NCI-H2029 treated with DMSO at 0.1 percent for 48 hours (cell line): ENCODE data around the gene SLC2A8.
A peak's percentile ranks its signal among the peaks of the same experiment; 100 is the strongest.

Experiments
- DNase-seq: peaks from one replicate; lab custom pipeline; 2025; lab: John Stamatoyannopoulos, UW

SLC2A8 gene

DNA sequence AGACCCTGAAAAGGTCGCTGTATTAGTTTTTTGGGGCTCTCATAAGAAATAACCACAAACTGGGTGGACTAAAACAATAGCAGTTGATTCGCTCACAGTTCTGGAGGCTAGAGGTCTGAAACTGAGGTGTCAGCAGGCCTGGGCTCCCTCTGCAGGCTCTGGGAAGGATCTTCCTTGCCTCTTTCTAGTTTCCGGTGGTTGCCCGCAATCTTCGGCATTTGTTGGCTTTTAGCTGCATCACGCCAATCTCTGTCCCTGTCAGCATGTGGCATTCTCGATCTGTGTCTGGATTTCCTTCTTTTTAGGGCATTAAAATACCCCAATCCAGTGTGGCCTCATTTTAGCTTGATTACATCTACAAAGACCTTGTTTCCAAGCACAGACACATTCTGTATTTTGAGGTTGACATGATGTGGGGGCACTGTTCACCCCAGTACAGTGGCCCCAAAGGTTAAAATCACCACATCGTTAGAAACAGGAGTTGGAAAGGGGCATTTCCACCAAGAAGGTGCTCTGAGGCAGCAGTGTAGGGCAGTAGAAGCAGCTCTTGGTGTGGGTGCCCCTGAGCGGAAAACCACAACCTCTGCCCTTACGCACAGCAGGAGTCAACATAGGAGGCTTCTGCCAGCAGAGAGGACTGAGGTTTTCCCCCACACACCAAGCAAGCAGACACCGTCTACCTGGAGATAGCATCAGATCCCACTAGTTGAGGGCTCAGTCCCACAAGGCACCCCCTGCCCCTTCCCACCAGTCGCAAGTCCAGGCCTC lies 40.7 kb downstream of the SLC2A8 start:
- DNase-seq, result no peak

DNA sequence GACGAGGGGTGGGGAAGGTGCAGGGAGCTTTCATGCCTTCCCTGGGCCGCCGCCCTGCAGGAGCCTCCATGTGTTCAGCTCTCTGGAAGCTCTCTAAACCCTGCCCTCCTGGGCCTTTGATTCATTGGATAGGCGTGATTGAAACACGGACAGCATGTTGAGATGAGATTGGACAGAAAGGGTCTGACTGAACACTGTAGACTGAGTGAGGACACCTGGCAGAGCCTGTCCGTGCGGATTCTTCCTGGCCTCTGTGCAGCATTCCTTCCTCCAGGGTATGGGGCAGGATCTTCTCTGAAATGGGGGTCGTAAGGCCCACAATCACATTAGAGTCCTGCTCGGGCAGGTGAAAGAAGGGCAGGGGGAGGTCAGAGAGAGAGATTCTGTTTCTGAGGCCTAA lies 41.4 kb downstream of the SLC2A8 start:
- DNase-seq, result no peak

DNA sequence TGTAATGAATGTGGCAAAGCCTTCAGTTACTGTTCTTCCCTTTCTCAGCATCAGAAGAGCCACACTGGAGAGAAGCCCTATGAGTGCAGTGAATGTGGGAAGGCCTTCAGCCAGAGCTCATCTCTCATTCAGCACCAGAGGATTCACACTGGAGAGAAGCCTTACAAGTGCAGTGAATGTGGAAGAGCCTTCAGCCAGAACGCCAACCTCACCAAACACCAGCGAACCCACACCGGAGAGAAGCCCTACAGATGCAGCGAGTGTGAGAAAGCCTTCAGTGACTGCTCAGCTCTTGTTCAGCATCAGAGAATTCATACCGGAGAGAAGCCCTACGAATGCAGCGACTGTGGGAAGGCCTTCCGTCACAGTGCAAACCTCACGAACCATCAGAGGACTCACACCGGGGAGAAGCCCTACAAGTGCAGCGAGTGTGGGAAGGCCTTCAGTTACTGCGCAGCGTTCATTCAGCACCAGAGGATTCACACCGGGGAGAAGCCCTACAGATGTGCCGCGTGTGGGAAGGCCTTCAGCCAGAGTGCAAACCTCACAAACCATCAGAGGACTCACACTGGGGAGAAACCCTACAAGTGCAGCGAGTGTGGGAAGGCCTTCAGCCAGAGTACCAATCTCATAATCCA lies 47.4 kb downstream of the SLC2A8 start:
- DNase-seq, result no peak

DNA sequence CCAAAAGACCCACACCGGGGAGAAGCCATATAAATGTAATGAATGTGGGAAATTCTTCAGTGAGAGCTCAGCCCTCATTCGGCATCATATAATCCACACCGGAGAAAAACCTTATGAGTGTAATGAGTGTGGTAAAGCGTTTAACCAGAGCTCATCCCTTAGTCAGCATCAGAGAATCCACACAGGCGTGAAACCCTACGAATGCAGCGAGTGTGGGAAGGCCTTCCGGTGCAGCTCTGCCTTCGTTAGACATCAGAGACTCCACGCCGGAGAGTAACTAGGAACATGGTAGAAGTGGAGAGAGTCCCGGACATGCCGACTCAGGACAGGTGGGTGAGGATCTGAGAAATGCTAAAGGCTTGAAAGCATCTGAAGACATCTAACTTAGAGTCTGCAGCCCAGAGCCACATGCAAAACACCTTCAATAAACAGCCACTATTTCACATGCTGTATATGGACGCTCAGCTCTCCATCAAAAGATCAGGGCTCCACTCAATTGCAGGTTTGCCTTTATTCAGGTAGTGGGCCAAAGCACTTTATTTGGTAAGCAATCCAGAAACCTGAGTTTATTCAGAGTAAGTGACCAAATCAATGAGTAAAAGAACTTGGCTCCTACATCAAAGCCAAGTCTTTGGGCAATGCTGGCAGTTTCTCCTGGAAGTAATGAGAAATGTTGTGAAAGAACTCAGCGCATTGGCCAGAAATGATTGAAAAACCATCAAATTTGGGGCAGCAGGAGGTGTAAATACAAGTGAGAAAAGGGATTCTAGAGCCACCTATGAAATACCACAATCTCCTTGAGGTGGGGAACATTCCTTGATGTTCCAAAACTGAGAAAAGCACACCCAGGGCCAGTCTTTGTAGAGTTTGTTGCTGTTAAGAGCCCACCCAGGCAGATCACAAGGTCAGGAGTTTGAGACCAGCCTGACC lies 48.2 kb downstream of the SLC2A8 start:
- no peak for DNase-seq

DNA sequence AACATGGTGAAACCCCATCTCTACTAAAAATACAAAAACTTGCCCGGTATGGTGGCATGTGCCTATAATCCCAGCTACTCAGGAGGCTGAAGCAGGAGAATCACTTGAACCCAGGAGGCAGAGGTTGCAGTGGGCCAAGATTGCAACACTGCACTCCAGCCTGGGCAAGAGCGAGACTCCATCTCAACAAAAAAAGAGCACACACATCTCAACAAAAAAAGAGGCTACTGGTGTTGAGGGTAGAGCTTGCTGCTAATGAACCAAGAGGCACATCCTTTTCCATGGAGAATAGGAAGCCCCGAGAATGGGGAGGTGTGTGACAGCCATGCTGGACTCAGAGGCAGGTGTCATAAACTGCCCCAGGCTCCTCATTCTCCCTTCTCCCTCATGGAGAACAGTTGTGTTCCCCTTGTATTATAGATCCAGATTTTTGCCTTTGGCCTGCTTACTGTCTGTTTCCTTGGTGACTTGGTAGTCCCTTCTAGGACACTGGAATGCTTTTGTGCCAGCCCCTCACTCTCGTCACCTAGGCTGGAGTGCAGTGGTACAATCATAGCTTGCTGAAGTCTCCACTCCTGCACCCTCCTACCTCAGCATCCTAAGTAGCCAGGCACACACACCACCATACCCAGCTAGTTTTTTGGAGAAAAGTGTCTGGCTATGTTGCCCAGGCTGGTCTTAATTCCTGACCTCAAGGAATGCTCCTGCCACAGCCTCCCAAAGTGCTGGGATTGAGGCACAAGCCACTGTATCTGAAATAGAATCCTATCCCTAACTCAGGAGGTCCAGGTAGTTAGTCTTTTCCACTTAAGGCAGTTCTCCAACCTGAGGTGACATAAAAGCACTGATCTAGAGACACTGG lies 49.1 kb downstream of the SLC2A8 start:
- DNase-seq, result no peak

DNA sequence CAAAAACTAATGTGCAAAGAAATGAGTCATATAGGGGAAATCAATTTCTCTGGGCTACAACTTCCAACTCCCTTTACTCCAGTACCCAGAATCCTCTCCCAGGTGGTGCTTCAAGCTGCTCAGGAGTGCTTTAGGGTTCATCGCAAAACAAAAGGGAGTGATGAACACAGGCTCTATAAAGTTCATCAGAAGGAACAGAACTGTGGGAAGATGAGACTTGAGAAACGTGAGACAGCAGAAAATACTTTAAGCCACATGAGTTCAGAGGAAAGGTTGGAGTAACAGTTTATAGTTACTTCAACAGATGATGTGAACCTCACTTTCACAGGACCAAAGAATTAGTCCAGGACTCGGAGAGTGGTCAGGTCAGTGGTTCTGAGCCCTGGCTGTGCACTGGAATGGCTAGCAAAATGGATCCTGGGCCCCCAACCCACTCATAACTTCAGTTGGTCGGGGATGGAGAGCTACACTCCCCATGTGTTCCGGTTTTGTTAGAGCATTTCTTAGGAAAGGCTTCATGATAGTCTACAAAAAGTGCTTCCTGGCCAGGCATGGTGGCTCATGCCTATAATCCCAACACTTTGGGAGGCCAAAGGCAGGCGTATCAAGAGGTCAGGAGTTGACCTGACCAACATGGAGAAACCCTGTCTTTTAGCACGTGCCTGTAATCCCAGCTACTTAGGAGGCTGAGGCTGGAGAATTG lies 49.9 kb downstream of the SLC2A8 start:
- DNase-seq, result no peak

DNA sequence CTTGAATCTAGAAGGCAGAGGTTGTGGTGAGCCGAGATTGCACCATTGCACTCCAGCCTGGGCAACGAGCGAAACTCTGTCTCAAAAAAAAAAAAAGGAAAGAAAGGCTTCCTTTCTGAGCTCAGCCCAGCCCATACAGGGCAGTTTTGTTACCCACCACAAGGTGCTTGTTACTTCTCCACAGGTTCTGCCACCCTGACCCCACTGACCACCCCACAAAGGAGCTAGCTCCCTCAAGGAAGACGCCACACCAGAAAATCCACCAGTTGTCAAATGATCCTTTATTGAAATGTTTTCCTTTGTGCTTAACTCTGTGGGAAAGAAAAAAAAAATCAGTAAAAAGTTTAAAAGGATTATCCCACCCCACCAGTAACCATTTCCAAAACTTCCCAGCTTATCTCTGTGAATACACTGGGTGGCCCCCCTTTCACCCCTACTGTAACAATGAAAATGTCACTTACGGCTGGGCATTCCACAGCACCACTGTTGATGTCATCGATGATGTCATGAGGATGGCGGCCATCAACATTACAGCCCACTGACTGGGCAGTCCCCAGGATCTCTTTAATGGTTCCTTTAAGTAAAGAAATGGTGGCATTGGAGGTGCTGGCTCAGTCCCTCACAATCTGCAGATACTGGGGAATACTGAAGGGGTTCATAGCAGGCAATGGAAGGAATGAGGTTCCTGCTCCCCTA lies 50.6 kb downstream of the SLC2A8 start:
- no peak for DNase-seq

DNA sequence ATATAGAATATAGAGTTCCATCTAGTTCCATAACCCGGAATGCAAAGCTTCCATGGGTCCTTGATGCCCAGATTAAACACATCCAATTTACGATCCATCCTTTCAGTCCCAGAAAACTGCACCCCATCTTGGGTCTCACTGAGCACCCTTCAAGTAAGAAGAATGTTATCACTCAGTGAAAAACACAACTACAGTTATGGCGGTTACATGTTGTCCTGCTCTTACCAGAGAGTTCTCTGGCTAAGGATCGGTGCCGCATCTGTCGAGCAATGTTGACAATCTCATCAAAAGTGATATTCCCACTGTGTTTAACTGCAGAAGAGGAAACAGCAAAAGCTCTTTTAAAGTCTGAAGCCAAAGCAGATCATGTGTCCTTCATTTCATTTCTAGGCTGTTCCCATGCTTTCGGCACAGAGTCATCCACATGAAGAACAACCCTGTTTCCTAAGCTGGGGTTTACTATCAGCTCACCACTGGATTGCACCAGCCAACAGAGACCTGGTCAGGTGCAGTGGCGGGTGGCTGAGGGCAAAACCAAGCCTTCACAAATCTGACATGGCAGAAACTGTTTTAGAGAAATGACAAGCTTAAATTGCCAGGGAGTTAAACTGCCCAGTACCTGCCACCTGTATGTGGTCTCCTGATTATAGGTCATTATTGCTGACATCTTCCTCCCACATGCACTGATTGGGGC lies 51.3 kb downstream of the SLC2A8 start:
- DNase-seq, result no peak

DNA sequence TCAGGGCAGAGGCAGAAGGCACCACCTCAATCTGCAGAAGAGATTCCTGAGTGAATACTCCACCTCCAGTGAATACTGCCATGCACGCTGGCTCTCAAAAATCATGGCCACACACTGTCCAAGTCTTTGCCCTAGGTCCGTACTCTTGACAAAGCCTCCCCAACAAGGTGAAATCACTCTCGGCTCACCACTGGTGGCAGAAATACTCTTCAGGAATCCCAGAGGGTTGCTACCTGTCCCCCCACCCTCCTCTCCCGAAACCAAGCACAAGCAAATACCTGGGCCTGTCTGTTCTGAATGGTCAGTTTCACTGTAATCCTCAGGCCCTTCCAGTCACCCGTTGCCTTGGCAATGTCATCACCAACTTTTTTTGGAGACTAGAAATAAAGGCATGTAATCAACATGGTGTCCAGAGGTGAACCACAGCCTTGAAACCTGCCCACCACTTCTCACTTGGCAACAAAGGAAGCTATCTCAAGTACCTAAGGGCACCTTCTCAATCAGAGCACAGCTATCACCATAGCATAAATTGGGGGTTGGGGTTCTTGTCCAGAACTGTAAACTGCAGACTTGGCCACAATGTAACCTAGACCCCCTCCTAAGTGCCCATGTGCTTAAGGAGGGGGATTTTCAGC lies 52.5 kb downstream of the SLC2A8 start:
- DNase-seq, result no peak

DNA sequence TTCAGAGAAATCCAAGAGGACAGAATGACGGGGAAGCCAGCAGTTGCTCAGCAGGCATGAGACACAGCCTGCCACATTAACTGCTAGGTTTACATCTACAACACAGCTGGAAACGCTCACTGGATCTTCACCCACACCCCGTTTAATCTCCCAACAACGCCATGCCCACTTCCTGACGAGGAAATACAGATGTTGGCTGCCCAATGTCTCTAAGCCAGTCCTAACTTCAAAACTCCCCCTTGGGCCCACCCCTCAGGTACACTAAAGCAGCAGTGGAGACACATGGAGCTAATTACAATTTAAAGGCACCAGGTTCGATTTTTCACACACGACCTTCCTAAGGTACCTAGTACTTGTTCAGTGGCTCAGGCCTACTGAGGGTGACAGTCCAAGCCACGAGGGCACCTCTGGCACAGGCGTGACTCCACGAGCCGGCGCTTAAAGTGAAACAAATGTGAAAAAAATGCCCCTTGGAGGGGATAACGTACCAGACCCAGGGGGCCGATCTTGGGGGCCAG lies 53.3 kb downstream of the SLC2A8 start:
- DNase-seq, result no peak

DNA sequence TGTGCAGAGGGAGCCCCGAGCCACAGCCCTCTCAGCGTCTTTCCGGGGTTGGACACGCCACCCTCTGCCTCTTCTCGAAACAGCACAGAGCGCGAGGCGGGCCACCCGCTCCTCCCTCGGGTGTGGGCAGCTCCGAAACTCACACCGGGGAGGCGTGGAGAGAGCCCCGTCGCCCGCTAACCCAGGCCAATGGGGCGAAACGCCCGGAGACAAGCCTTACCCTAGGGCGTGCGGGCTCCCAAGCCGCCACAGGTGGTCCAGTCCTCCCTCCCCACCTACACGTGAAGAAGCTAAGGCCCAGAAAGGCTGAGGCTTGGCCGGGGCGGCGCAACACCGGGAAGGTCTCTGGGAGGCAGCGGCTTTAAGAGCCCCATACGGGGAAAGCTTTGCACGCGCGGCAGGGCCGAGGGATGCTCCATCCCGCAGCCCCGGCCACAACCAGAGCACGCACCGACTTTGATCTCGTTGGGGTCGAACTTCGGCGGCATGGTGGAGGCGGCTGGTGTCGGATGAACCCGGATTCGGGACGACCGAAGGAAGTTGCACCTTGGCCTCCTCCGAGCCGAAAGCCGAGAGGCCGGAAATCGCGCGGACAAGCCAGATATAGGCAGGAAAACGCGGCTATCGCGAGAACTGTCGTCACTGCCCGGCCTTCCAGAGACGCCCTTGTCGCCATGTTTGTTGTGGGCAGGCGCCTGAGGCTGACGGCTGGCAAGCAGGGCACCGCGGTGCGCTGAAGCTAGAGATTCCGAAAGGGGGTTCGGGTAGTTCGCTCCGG lies 54.0 kb downstream of the SLC2A8 start, which contains the start of the genes LRSAM1 and RPL12:
LRSAM1 (plus strand) TSS at position 681 of the 778 bp plus-strand sequence. CDS start 3,018 bp downstream, outside the sequence.
RPL12 (minus strand) TSS at position 577 of the 778 bp plus-strand sequence; CDS start at position 488, 89 bp downstream.
- DNase-seq, result peak; percentile 71

DNA sequence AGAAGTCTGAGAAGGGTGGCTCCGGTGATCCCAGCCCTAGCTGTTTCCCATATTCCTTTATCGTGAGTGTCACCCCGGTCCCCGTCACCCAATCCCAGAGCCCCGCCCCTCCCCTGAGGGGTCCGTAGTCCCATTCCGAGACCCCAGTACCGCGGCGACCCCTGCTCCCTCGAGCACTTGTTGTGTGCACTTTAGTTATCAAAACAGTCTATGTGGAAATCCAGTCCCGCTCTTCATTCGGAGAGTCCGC lies 54.6 kb downstream of the SLC2A8 start:
- peak; percentile 51 for DNase-seq

DNA sequence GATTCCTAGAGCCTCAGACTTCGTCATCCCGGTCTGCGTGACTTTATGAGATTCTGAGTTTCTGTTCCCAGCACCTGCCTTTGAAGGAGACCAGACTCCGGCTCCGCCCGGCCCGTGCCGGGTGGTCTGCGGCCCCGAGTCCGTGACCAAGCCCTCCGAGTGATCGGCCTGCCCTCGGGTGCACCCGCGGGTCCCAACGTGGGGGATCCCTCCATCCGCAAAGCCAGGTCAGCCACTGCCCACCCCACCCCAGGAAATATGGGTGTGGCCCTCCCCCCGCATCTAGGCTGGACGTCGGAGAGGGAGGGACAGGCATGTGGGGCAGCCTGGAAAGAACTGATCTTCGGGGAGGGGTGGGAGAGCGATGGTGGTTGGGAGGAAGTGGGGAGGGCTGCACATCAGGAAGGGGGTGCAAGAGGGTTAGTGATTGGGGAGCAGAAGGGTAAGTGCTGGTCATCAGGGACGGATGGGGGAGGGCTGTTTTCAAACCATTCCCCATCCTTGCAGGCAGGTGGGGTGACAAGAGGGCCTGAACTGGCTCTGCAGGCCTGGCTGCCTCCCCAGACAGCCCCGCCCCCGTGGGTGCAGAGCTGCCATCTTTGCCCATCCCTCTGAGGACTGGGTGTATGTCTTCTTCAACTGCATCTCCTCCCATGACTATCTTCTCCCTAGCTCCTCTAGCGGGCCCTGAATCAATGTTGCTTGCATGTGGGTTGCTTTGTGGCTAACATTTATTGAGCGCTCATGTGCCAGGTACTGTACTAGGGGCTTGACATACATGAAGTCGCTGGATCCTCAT lies 55.1 kb downstream of the SLC2A8 start:
- DNase-seq, result peak; percentile 40

DNA sequence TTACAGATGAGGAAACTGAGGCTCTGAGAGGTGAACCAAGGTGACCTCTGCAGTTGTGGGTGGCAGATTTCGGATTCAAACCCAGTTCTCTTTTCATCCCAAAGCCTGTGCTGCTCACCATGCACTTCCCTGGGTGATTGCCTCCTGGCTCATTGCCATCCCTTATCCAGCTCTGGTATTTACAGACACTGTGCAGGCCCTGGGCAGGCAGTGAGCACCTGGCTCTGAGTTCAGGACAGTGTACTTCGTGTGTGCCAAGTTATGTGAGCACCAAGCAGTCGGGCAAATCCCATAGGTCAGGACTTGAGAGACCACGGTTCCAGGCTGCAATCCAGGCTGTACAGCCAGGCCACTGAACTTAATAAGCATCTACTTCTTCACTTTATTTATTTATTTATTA lies 55.7 kb downstream of the SLC2A8 start:
- DNase-seq, result peak; percentile 63

DNA sequence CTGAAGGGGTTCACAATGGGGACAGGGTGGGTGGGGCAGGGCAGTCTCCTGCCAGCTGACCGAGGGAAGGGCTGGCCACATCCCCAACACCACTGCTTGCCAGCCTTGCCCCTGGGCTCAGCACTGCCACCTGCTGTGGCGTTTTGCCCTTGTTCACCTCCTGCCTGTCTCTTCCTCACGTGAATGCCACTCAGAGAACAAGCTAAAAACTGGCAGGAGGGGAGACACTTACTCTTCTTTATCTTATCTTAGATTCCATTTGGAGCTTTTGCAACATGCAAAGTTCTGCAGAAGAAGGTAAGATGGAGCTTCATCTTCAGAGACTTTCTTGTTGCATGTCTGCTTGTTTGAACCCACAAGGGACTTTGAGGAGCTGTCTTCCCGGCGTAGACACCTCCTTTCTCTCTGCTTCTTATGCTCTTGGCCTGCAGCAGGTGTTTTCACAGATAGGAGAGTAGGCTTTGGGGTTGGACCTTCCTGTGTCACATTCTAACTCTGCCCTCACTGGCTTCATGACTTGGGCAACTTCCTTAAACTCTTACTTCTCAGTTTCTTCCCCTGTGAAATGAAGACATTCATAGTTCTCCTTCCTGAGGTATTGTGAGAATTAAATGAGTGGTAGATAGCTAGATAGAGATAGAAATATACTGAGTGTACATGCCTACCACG lies 58.5 kb downstream of the SLC2A8 start:
- no peak for DNase-seq

DNA sequence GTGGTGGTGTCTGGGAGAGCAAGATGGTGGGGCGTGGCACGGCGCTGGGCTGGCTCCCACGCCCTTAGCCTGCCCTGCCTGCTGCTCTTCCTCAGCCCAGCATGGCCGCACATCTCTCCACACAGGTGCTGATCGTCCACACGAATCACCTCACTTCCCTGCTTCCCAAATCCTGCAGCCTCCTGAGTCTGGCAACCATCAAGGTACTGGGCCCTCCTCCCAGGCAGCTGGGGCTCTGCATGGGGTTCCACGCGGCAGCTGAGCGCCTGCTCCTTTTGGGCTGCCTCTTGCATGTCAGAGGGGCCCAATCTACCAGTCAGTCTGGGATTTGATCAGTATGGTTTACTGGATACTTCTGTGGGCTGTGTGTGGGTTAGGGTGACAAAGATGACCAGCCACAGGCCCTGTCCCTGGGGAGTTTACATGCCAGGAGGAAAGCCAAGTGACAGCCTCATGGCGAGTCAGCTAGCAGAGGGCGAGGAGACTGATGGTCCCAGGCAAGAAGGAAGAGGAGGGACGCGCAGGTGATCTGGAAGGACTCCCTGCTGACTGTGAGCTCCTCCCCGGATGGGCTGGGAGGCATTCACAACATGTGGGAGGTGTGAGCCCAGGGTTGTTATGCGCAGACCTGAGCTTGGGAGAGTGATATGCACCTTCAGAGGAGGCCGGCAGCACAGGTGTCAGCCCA lies 60.4 kb downstream of the SLC2A8 start:
- DNase-seq, result no peak
